SK-N-SH (cell line): ENCODE measurements around the gene DYNLT2B.

Experiments
- MAX ChIP-seq: IDR thresholded peaks from 2 replicates; pipeline ENCODE4 v1.4.0; 2012; ENCODE audit warnings: low read depth
- RFX5 ChIP-seq: IDR thresholded peaks from 2 replicates; pipeline ENCODE4 v1.6.1; 2012; ENCODE audit warnings: mild to moderate bottlenecking, improper control_type of control experiment, low read length

- TF ChIP-seq RFX5: no peak
- no peak for TF ChIP-seq MAX
Observed at GRCh38 chr3:196270499-196270898, 47.5 kb downstream of the DYNLT2B start.
